Activated CD8-positive, alpha-beta memory T cell treated with anti-CD3 and anti-CD28 coated beads, Interleukin-2, amount 50 U/mL, for 24 hours (primary cell): ENCODE measurements around the gene HDHD3.
"Not testable (repeated sequence)": the region's sequence is repeated elsewhere in the genome, so short reads cannot be mapped to it uniquely, and the experiment has no call there.

Source experiments
- DNase-seq: peaks from one replicate; pipeline ENCODE4 v3.0.0-alpha.2; 2020; ENCODE audit errors: extremely low read depth

HDHD3 gene

GRCh38 chr9:113376634-113377567 is at the start of gene HDHD3:
HDHD3 (minus strand) TSS chr9:113376986; CDS start chr9:113374354, 2,632 bp downstream.
- DNase-seq = peak; percentile 51

GRCh38 chr9:113425072-113425471 is 48.3 kb upstream of the HDHD3 start:
- DNase-seq = no peak

GRCh38 chr9:113421726-113422125 is 44.9 kb upstream of the HDHD3 start:
- DNase-seq = no peak

- no peak for DNase-seq
These were observed 40.6 kb upstream of the HDHD3 start for GRCh38 chr9:113417370-113417769.

GRCh38 chr9:113416149-113416721 is 39.4 kb upstream of the HDHD3 start:
- no peak for DNase-seq

- DNase-seq = peak; percentile 94
These were observed 33.5 kb upstream of the HDHD3 start, which contains the start of the genes C9orf43 and POLE3 for GRCh38 chr9:113410207-113410864. C9orf43 (plus strand) TSS chr9:113410747; CDS start chr9:113413494, 2,747 bp downstream. POLE3 (minus strand) TSS chr9:113410675; CDS start chr9:113410293, 382 bp downstream.

GRCh38 chr9:113409883-113410206 is 33.1 kb upstream of the HDHD3 start:
- no peak for DNase-seq

- no peak for DNase-seq
These were observed 32.7 kb upstream of the HDHD3 start for GRCh38 chr9:113409481-113409880.

- DNase-seq = peak; percentile 17
These were observed 30.2 kb upstream of the HDHD3 start for GRCh38 chr9:113406873-113407511.

- DNase-seq = not testable (repeated sequence)
These were observed 29.6 kb upstream of the HDHD3 start for GRCh38 chr9:113406353-113406752.

- no peak for DNase-seq
These were observed 26.9 kb upstream of the HDHD3 start for GRCh38 chr9:113403646-113404045.

GRCh38 chr9:113401027-113401792 is 24.4 kb upstream of the HDHD3 start, which contains the start of gene ALAD:
ALAD (minus strand) TSS chr9:113401284; CDS start chr9:113393559, 7,725 bp downstream.
- DNase-seq = peak; percentile 96

GRCh38 chr9:113399646-113400200 is 22.9 kb upstream of the HDHD3 start:
- no peak for DNase-seq

GRCh38 chr9:113398796-113399195 is 22.0 kb upstream of the HDHD3 start:
- no peak for DNase-seq

- DNase-seq = no peak
These were observed 20.4 kb upstream of the HDHD3 start for GRCh38 chr9:113397203-113397631.

GRCh38 chr9:113395000-113395861 is 18.4 kb upstream of the HDHD3 start:
- no peak for DNase-seq

GRCh38 chr9:113393281-113393680 is 16.5 kb upstream of the HDHD3 start:
- no peak for DNase-seq

- DNase-seq = no peak
These were observed 15.1 kb upstream of the HDHD3 start for GRCh38 chr9:113391917-113392316.

GRCh38 chr9:113390192-113390960 is 13.6 kb upstream of the HDHD3 start:
- DNase-seq = no peak
